H1 (cell line): ENCODE results near the gene MEN1. TPM values are rescaled to one million over a fixed set of nuclear protein-coding genes. Genes with fewer than 3 reads are reported as not detected.

Experiments
- CTCF ChIA-PET: fragments of 300-600 bp; sonication (Branson Sonifier 250); formaldehyde crosslinking; loops from one replicate; lab custom pipeline; 2021; ENCODE audit not compliant: partially characterized antibody; lab: Charles Lee
- POLR2A ChIA-PET: fragments of 300-600 bp; sonication (Branson Sonifier 250); formaldehyde crosslinking; loops from one replicate; lab custom pipeline; 2021; ENCODE audit warnings: inconsistent platforms; ENCODE audit not compliant: partially characterized antibody; lab: Charles Lee
- DNase-seq, 2 experiments: peaks; one replicate each; pipeline versions ENCODE4 v3.0.0 to v3.0.0-alpha.2; 2010 to 2022; ENCODE audit warnings: low spot score in 2 of 2, low read depth in 1 of 2, mixed read lengths in 1 of 2
- FAIRE-seq: peaks from 2 replicates; lab custom pipeline; 2011; peaks lifted over from hg19 to GRCh38; lab: Jason Lieb, UNC
- H2AFZ ChIP-seq: 2 replicates; pipeline ENCODE4 v1.8.1; 2012; ENCODE audit warnings: low read length, inconsistent platforms
- H2AK5ac ChIP-seq: 2 replicates; pipeline ENCODE4 v1.6.1; 2013; ENCODE audit warnings: low read depth, low read length
- H2BK120ac ChIP-seq: replicated peaks from 2 replicates; pipeline ENCODE3; 2013; ENCODE audit warnings: low read depth, low read length, inconsistent platforms
- H2BK12ac ChIP-seq: 2 replicates; pipeline ENCODE4 v1.6.1; 2013; ENCODE audit warnings: low read depth, low read length
- H2BK15ac ChIP-seq: 2 replicates; pipeline ENCODE4 v1.6.1; 2013; ENCODE audit warnings: low read length
- H2BK20ac ChIP-seq: 2 replicates; pipeline ENCODE4 v1.6.1; 2013; ENCODE audit warnings: low read length
- H2BK5ac ChIP-seq: 2 replicates; pipeline ENCODE4 v1.6.1; 2013; ENCODE audit warnings: low read depth, low read length
- H3K14ac ChIP-seq: 2 replicates; pipeline ENCODE4 v1.6.1; 2013; ENCODE audit warnings: inconsistent platforms; ENCODE audit not compliant: insufficient read length
- H3K18ac ChIP-seq: 2 replicates; pipeline ENCODE4 v1.6.1; 2013; ENCODE audit warnings: low read length; ENCODE audit errors: extremely low read depth
- H3K23ac ChIP-seq: 2 replicates; pipeline ENCODE4 v1.6.1; 2013; ENCODE audit warnings: inconsistent platforms; ENCODE audit not compliant: insufficient read length
- H3K23me2 ChIP-seq: 2 replicates; pipeline ENCODE4 v1.6.1; 2013; ENCODE audit warnings: low read depth, low read length
- H3K27ac ChIP-seq: 2 replicates; pipeline ENCODE4 v1.6.1; 2011; ENCODE audit warnings: low read depth, low read length, inconsistent platforms
- H3K27me3 ChIP-seq, 4 experiments: replicated peaks in 1 of 4; 1 replicate in 1 of 4; 2 replicates in 3 of 4; pipeline versions ENCODE4 v1.6.1 to v1.8.1; 2011 to 2013; ENCODE audit warnings: low read length in 3 of 4, mild to moderate bottlenecking in 3 of 4, inconsistent platforms in 2 of 4, mixed read lengths in 2 of 4, moderate library complexity in 1 of 4; ENCODE audit not compliant: control insufficient read depth in 3 of 4, insufficient read depth in 3 of 4; ENCODE audit errors: extremely low read depth in 1 of 4
- H3K36me3 ChIP-seq, 4 experiments: 2 replicates each; pipeline versions ENCODE4 v1.6.1 to v1.8.1; 2011 to 2013; ENCODE audit warnings: mild to moderate bottlenecking in 4 of 4, low read length in 3 of 4, moderate library complexity in 2 of 4, control low read depth in 1 of 4, inconsistent platforms in 1 of 4; ENCODE audit not compliant: insufficient read depth in 4 of 4, control insufficient read depth in 2 of 4
- H3K4ac ChIP-seq: replicated peaks from 2 replicates; pipeline ENCODE3; 2013; ENCODE audit warnings: low read length, low read depth, mixed read lengths, inconsistent platforms; ENCODE audit not compliant: insufficient read length
- H3K4me1 ChIP-seq, 4 experiments: replicated peaks in 1 of 4; 1 replicate in 1 of 4; 2 replicates in 3 of 4; pipeline versions ENCODE4 v1.6.1 to v1.8.1; 2011 to 2013; ENCODE audit warnings: low read length in 3 of 4, inconsistent platforms in 2 of 4, mixed read lengths in 1 of 4; ENCODE audit not compliant: insufficient read depth in 4 of 4, control insufficient read depth in 3 of 4
- H3K4me2 ChIP-seq, 2 experiments: 2 replicates each; pipeline versions ENCODE4 v1.6.1 to v1.8.1; 2011 to 2013; ENCODE audit warnings: low read depth in 2 of 2, low read length in 2 of 2, control low read depth in 1 of 2, inconsistent platforms in 1 of 2, mild to moderate bottlenecking in 1 of 2; ENCODE audit not compliant: insufficient read depth in 1 of 2
- H3K4me3 ChIP-seq, 4 experiments: fragments of 200-600, 300-600 bp in 1 of 4; sonication (generic), shearing (Covaris generic), sonication (Bioruptor Twin) in 1 of 4; 2 replicates each; pipeline versions ENCODE4 v1.5.1 to v1.8.1; 2011 to 2016; ENCODE audit warnings: low read length in 4 of 4, low read depth in 3 of 4, control low read depth in 2 of 4, inconsistent platforms in 2 of 4, mild to moderate bottlenecking in 2 of 4, mixed read lengths in 1 of 4, moderate library complexity in 1 of 4; ENCODE audit not compliant: insufficient read depth in 2 of 4; ENCODE audit errors: extremely low read depth in 1 of 4
- H3K56ac ChIP-seq: replicated peaks from 2 replicates; pipeline ENCODE3; 2013; ENCODE audit warnings: low read depth, mild to moderate bottlenecking, mixed read lengths, low read length, inconsistent platforms; ENCODE audit not compliant: insufficient read length
- H3K79me1 ChIP-seq: 2 replicates; pipeline ENCODE4 v1.6.1; 2013; ENCODE audit warnings: low read depth, low read length, control low read depth
- H3K79me2 ChIP-seq, 2 experiments: 2 replicates each; pipeline versions ENCODE4 v1.6.1 to v1.8.1; 2012 to 2013; ENCODE audit warnings: low read length in 2 of 2, mild to moderate bottlenecking in 2 of 2, inconsistent platforms in 1 of 2; ENCODE audit not compliant: insufficient read depth in 2 of 2, control insufficient read depth in 1 of 2
- H3K9ac ChIP-seq, 4 experiments: replicated peaks in 1 of 4; 1 replicate in 1 of 4; 2 replicates in 3 of 4; pipeline versions ENCODE4 v1.6.1 to v1.8.1; 2011 to 2013; ENCODE audit warnings: low read depth in 3 of 4, low read length in 3 of 4, control low read depth in 2 of 4, mild to moderate bottlenecking in 2 of 4, moderate library complexity in 2 of 4, inconsistent platforms in 1 of 4; ENCODE audit errors: extremely low read depth in 1 of 4
- H3K9me3 ChIP-seq, 2 experiments: 2 replicates each; pipeline versions ENCODE4 v1.6.1 to v1.8.1; 2012 to 2013; ENCODE audit warnings: mild to moderate bottlenecking in 2 of 2, moderate library complexity in 2 of 2, control low read depth in 1 of 2, inconsistent platforms in 1 of 2, low read depth in 1 of 2, low read length in 1 of 2, mixed read lengths in 1 of 2; ENCODE audit not compliant: insufficient read depth in 2 of 2
- H4K20me1 ChIP-seq, 2 experiments: replicated peaks in 1 of 2; 2 replicates each; pipeline versions ENCODE3 to v1.8.1; 2011 to 2013; ENCODE audit warnings: inconsistent platforms in 2 of 2, low read length in 2 of 2, mild to moderate bottlenecking in 1 of 2; ENCODE audit not compliant: insufficient read depth in 2 of 2, control insufficient read depth in 1 of 2
- H4K5ac ChIP-seq: 2 replicates; pipeline ENCODE4 v1.6.1; 2013; ENCODE audit warnings: low read length, low read depth, mixed read lengths, inconsistent platforms; ENCODE audit not compliant: insufficient read length
- H4K8ac ChIP-seq: 2 replicates; pipeline ENCODE4 v1.8.0; 2013; ENCODE audit warnings: mild to moderate bottlenecking, moderate library complexity, low read length, inconsistent platforms; ENCODE audit not compliant: insufficient read depth; ENCODE audit errors: extremely low read depth
- H4K91ac ChIP-seq: replicated peaks from 2 replicates; pipeline ENCODE3; 2013; ENCODE audit warnings: low read length, mixed read lengths, inconsistent platforms; ENCODE audit not compliant: insufficient read length
- BACH1 ChIP-seq: IDR thresholded peaks from 2 replicates; pipeline ENCODE4 v1.6.1; 2012; ENCODE audit warnings: low read length, improper control_type of control experiment
- BCL11A ChIP-seq, 2 experiments: IDR thresholded peaks; one replicate each; pipeline ENCODE4 v1.6.1; 2011; ENCODE audit warnings: low read depth in 2 of 2, low read length in 2 of 2, mild to moderate bottlenecking in 2 of 2
- CEBPB ChIP-seq: IDR thresholded peaks from 2 replicates; pipeline ENCODE4 v1.6.1; 2012; ENCODE audit warnings: low read depth, low read length
- CHD1 ChIP-seq: IDR thresholded peaks from 2 replicates; pipeline ENCODE4 v1.6.1; 2012; ENCODE audit warnings: low read depth, low read length, improper control_type of control experiment
- JUN ChIP-seq: IDR thresholded peaks from 2 replicates; pipeline ENCODE4 v1.6.1; 2011; ENCODE audit warnings: low read depth, mild to moderate bottlenecking, improper control_type of control experiment, low read length
- KDM1A ChIP-seq: fragments of 200-600, 300-600 bp; sonication (generic); IDR thresholded peaks from 2 replicates; pipeline ENCODE4 v1.7.1; 2016; ENCODE audit warnings: mild to moderate bottlenecking, low read length, borderline replicate concordance
- KDM4A ChIP-seq: IDR thresholded peaks from one replicate; pipeline ENCODE4 v1.7.1; 2012; ENCODE audit warnings: low read depth, mild to moderate bottlenecking, moderate library complexity, low read length, inconsistent platforms; ENCODE audit not compliant: severe bottlenecking
- RXRA ChIP-seq: IDR thresholded peaks from 2 replicates; pipeline ENCODE4 v1.6.1; 2011; ENCODE audit warnings: low read depth, mild to moderate bottlenecking, low read length, moderate library complexity; ENCODE audit not compliant: insufficient read depth
- SIN3A ChIP-seq, 2 experiments: IDR thresholded peaks in 1 of 2; conservative IDR thresholded peaks in 1 of 2; 2 replicates each; pipeline ENCODE4 v1.6.1; 2011 to 2012; ENCODE audit warnings: low read length in 2 of 2, improper control_type of control experiment in 1 of 2, low read depth in 1 of 2, mild to moderate bottlenecking in 1 of 2
- SRF ChIP-seq: IDR thresholded peaks from 2 replicates; pipeline ENCODE4 v1.6.1; 2011; ENCODE audit warnings: mild to moderate bottlenecking, low read depth, low read length, moderate library complexity
- TBP ChIP-seq: IDR thresholded peaks from 2 replicates; pipeline ENCODE4 v1.6.1; 2011; ENCODE audit warnings: low read depth, low read length, improper control_type of control experiment
- USF2 ChIP-seq: IDR thresholded peaks from 2 replicates; pipeline ENCODE4 v1.6.1; 2011; ENCODE audit warnings: low read length, improper control_type of control experiment
- WGBS, 2 experiments: shearing (Covaris generic) in 1 of 2; methylation state at CpG; one replicate each; pipeline versions ENCODE4 v1.1.6 to v1.1.7; 2013 to 2015; ENCODE audit warnings: low lambda C conversion rate in 2 of 2, mixed read lengths in 2 of 2, inconsistent platforms in 1 of 2, low coverage in 1 of 2, missing lambda C conversion rate in 1 of 2; ENCODE audit not compliant: insufficient replicate concordance in 2 of 2, insufficient coverage in 1 of 2, insufficient read length in 1 of 2; ENCODE audit errors: extremely low coverage in 1 of 2, missing lambda C conversion rate in 1 of 2; 5-methylcytosine and 5-hydroxymethylcytosine counted together
- polyA plus RNA-seq, 7 experiments: library from polyadenylated mRNA; depleted of rRNA in 3 of 7; stranded (reverse) in 5 of 7; unstranded in 2 of 7; fragments of >200 nt in 5 of 7; fragments of 200-250 nt in 2 of 7; gene quantifications; 1 replicate in 5 of 7; 2 replicates in 1 of 7; 4 replicates in 1 of 7; pipeline versions ENCODE4 v1.2.1 to v1.2.3, GENCODE V29; 2011 to 2013; ENCODE audit warnings: missing spikeins in 2 of 7, mixed read lengths in 2 of 7
- total RNA-seq: library from RNA; stranded (reverse); fragmentation: NEBNext Ultra II Directional; extraction: Animal tissue kit (Norgen Biotek cat#: 25700); gene quantifications from 2 replicates; pipeline ENCODE4 v1.2.1, GENCODE V29; 2021

Gene MEN1
- total and polyA plus RNA-seq, 2 of the 8 experiments (the other 6 are each of a cell fraction or from before 2014, with no cell fraction given): 47.2 to 56.3 TPM

GRCh38 chr11:64837887-64838351 lies 27.6 kb upstream of the MEN1 start:
- ChIA-PET POLR2A (interaction anchor here (1.7 kb wide), 1 partner anchor 17 kb away, joined by 4 read pairs; no protein-coding TSS in a partner anchor), CTCF (interaction anchor here (0.6 to 2.4 kb wide), 5 partner anchors 10 to 1402 kb away, joined by 3 to 16 read pairs (median 6); no protein-coding TSS in a partner anchor)
- no peaks in the 10 kb centered on the region for H3K79me1 ChIP-seq
- no peaks in the 10 kb centered on the region for H3K27me3 ChIP-seq
- no peak overlapping the region for H4K5ac ChIP-seq
- H2AK5ac ChIP-seq: no peak overlapping the region
- no peak overlapping the region for H3K4me2 ChIP-seq
- no peak overlapping the region for H4K8ac ChIP-seq
- no peak overlapping the region for H3K18ac ChIP-seq
- H3K14ac ChIP-seq: no peak overlapping the region
- H2BK5ac ChIP-seq: no peak overlapping the region
- H4K91ac ChIP-seq: no peak overlapping the region
- DNase-seq: no peak
- no peak overlapping the region for H3K27ac ChIP-seq
- no peak overlapping the region for H2BK12ac ChIP-seq
- 0 out of 2 replicates have a peak, but pooled peaks cover 4% of the 10 kb centered on the region for H3K23me2 ChIP-seq
- no peak overlapping the region for H3K4ac ChIP-seq
- no peak for FAIRE-seq
- H2AFZ ChIP-seq: no peak overlapping the region
- H2BK20ac ChIP-seq: no peak overlapping the region
- peaks cover 2 to 7% of the 10 kb centered on the region in 2 experiments for H4K20me1 ChIP-seq
- H3K9ac ChIP-seq: no peak overlapping the region
- no peak overlapping the region for H3K4me3 ChIP-seq
- peaks cover 6 to 27% (median 13%) of the 10 kb centered on the region in 4 experiments; a peak in 5 of 8 replicates for H3K36me3 ChIP-seq
- no peak overlapping the region for H3K23ac ChIP-seq
- no peak overlapping the region for H3K56ac ChIP-seq
- no peak overlapping the region for H2BK15ac ChIP-seq
- WGBS, 2 experiments: 95% methylated on average over 9 of the region's 10 CpGs; no CpG with 5 or more reads in 1 of the 2 experiments
- H3K4me1 ChIP-seq: peaks cover 0 to 14% (median 13%) of the 10 kb centered on the region in 4 experiments; a peak in 6 of 7 replicates
- no peak overlapping the region for H2BK120ac ChIP-seq
- H3K79me2 ChIP-seq: no peaks in the 10 kb centered on the region; a peak in 1 of 4 replicates
- no peak for TF ChIP-seq USF2
- TF ChIP-seq BCL11A (IDR thresholded peaks at IDR 0.05; ENCODE audit: low read depth in 2 of 2, low read length in 2 of 2): no peak
- TF ChIP-seq TBP: no peak
- TF ChIP-seq SIN3A (conservative IDR thresholded peaks at IDR 0.05 in 1 of 2, IDR thresholded peaks at IDR 0.05 in 1 of 2; ENCODE audit: low read depth in 1 of 2, low read length in 2 of 2): no peak
- no peak for TF ChIP-seq SRF
- no peak for TF ChIP-seq JUN
- TF ChIP-seq RXRA: no peak
- TF ChIP-seq KDM1A: no peak
- TF ChIP-seq CEBPB: no peak
- TF ChIP-seq CHD1: no peak
- TF ChIP-seq KDM4A: no peak
- no peak for TF ChIP-seq BACH1
- no peaks in the 10 kb centered on the region for H3K9me3 ChIP-seq
